Skeletal muscle tissue (tissue), 4 donors: ENCODE results near the gene ALG10B. TPM values are rescaled to one million over a fixed set of nuclear protein-coding genes. Genes with fewer than 3 reads are reported as not detected.
"Not testable (repeated sequence)": the region's sequence is repeated elsewhere in the genome, so short reads cannot be mapped to it uniquely, and the experiment has no call there.

Source experiments
- H3K27ac ChIP-seq: one replicate; pipeline ENCODE4 v1.7.0; 2013; ENCODE audit warnings: mild to moderate bottlenecking, low read depth, low read length, inconsistent platforms
- H3K27me3 ChIP-seq, 3 donors: one replicate each; pipeline ENCODE4 v1.7.0; 2013; ENCODE audit warnings: low read length in 3 of 3; ENCODE audit not compliant: control insufficient read depth in 3 of 3, insufficient read depth in 3 of 3
- H3K36me3 ChIP-seq, 3 donors: one replicate each; pipeline ENCODE4 v1.7.0; 2013; ENCODE audit warnings: low read length in 3 of 3; ENCODE audit not compliant: control insufficient read depth in 3 of 3, insufficient read depth in 3 of 3
- H3K4me1 ChIP-seq, 3 donors: one replicate each; pipeline ENCODE4 v1.7.0; 2013; ENCODE audit warnings: low read length in 3 of 3, mild to moderate bottlenecking in 3 of 3; ENCODE audit not compliant: control insufficient read depth in 3 of 3, insufficient read depth in 3 of 3
- H3K4me3 ChIP-seq, 3 donors: one replicate each; pipeline ENCODE4 v1.7.0; 2013; ENCODE audit warnings: low read length in 3 of 3
- H3K9ac ChIP-seq, 3 donors: one replicate each; pipeline ENCODE4 v1.7.0; 2013; ENCODE audit warnings: low read length in 3 of 3, mild to moderate bottlenecking in 3 of 3, moderate library complexity in 2 of 3, low read depth in 1 of 3
- H3K9me3 ChIP-seq, 3 donors: one replicate each; pipeline ENCODE4 v1.7.0; 2013; ENCODE audit warnings: low read length in 3 of 3; ENCODE audit not compliant: control insufficient read depth in 3 of 3
- total RNA-seq: library from RNA; depleted of rRNA; stranded (reverse); fragments of >200 nt; gene quantifications from one replicate; pipeline ENCODE4 v1.2.3, GENCODE V29; 2014
- donor health status: Osteomylitis.

Gene ALG10B
- 5.2 TPM for total RNA-seq

GRCh38 chr12:38316391-38317129 is at the start of gene ALG10B:
TSS of gene ALG10B (plus strand) at chr12:38316774. CDS start at chr12:38316894, 120 bp downstream.
- Histone ChIP-seq H3K9ac (peak within 1 kb of the TSS; percentile 91 to 92 (median 91)), H3K4me3 (peak within 1 kb of the TSS; percentile 84 to 90 (median 88)), H3K4me1 (peaks cover 0 to 6% (median 4%) of the 10 kb centered on the region in 3 donors), H3K27ac (peak within 1 kb of the TSS; percentile 85), H3K27me3 (no peaks in the 10 kb centered on the region), H3K9me3 (no peaks in the 10 kb centered on the region), H3K36me3 (peaks cover 0 to 4% (median 3%) of the 10 kb centered on the region in 3 donors)

GRCh38 chr12:38268612-38269011 is 48.0 kb upstream of the ALG10B start:
- Histone ChIP-seq H3K9ac (no peak overlapping the region), H3K4me3 (no peak overlapping the region), H3K9me3 (no peaks in the 10 kb centered on the region), H3K36me3 (no peaks in the 10 kb centered on the region), H3K4me1 (no peaks in the 10 kb centered on the region), H3K27me3 (no peaks in the 10 kb centered on the region), H3K27ac (no peak overlapping the region)

- no peak overlapping the region for H3K27ac ChIP-seq
- no peaks in the 10 kb centered on the region for H3K4me1 ChIP-seq
- H3K4me3 ChIP-seq: no peak overlapping the region
- no peaks in the 10 kb centered on the region for H3K27me3 ChIP-seq
- H3K9ac ChIP-seq: no peak overlapping the region
- H3K36me3 ChIP-seq: no peaks in the 10 kb centered on the region
- no peaks in the 10 kb centered on the region for H3K9me3 ChIP-seq
Observed at GRCh38 chr12:38269897-38270296, 46.7 kb upstream of the ALG10B start.

GRCh38 chr12:38279756-38280155 is 36.8 kb upstream of the ALG10B start:
- H3K36me3 ChIP-seq: no peaks in the 10 kb centered on the region
- no peaks in the 10 kb centered on the region for H3K4me1 ChIP-seq
- no peak overlapping the region for H3K9ac ChIP-seq
- H3K27ac ChIP-seq: no peak overlapping the region
- no peaks in the 10 kb centered on the region for H3K27me3 ChIP-seq
- no peak overlapping the region for H3K4me3 ChIP-seq
- no peaks in the 10 kb centered on the region for H3K9me3 ChIP-seq

- Histone ChIP-seq H3K36me3 (no peaks in the 10 kb centered on the region), H3K9me3 (no peaks in the 10 kb centered on the region), H3K9ac (no peak overlapping the region), H3K4me3 (no peak overlapping the region), H3K27me3 (no peaks in the 10 kb centered on the region), H3K4me1 (no peaks in the 10 kb centered on the region), H3K27ac (no peak overlapping the region)
Observed at GRCh38 chr12:38282886-38283285, 33.7 kb upstream of the ALG10B start.

- Histone ChIP-seq H3K27ac (no peak overlapping the region), H3K36me3 (no peaks in the 10 kb centered on the region), H3K4me3 (no peak overlapping the region), H3K27me3 (no peaks in the 10 kb centered on the region), H3K9me3 (no peaks in the 10 kb centered on the region), H3K9ac (no peak overlapping the region), H3K4me1 (no peaks in the 10 kb centered on the region)
Observed at GRCh38 chr12:38289396-38289795, 27.2 kb upstream of the ALG10B start.

- Histone ChIP-seq H3K9me3 (no peaks in the 10 kb centered on the region), H3K27ac (no peak overlapping the region), H3K4me3 (no peak overlapping the region), H3K27me3 (no peaks in the 10 kb centered on the region), H3K4me1 (no peaks in the 10 kb centered on the region), H3K9ac (no peak overlapping the region), H3K36me3 (no peaks in the 10 kb centered on the region)
Observed at GRCh38 chr12:38291160-38291559, 25.4 kb upstream of the ALG10B start.

GRCh38 chr12:38302972-38303371 is 13.6 kb upstream of the ALG10B start:
- not testable (repeated sequence) for H3K4me1 ChIP-seq, H3K4me3 ChIP-seq, H3K9me3 ChIP-seq, H3K9ac ChIP-seq, H3K27me3 ChIP-seq, H3K36me3 ChIP-seq, H3K27ac ChIP-seq

- H3K27me3 ChIP-seq, H3K4me3 ChIP-seq, H3K36me3 ChIP-seq, H3K4me1 ChIP-seq, H3K9ac ChIP-seq, H3K9me3 ChIP-seq, H3K27ac ChIP-seq: not testable (repeated sequence)
Observed at GRCh38 chr12:38321966-38322365, 5.4 kb downstream of the ALG10B start.

- Histone ChIP-seq H3K9ac (no peak overlapping the region), H3K36me3 (no peaks in the 10 kb centered on the region), H3K4me3 (no peak overlapping the region), H3K27me3 (no peaks in the 10 kb centered on the region), H3K4me1 (no peaks in the 10 kb centered on the region), H3K9me3 (no peaks in the 10 kb centered on the region), H3K27ac (no peak overlapping the region)
Observed at GRCh38 chr12:38324912-38325311, 8.3 kb downstream of the ALG10B start.
